Mesendoderm (in vitro differentiated cells): ENCODE data around the gene RNF26.

Experiments
- DNase-seq: peaks from one replicate; pipeline ENCODE4 v3.0.0; 2013
- H2AK5ac ChIP-seq: 2 replicates; pipeline ENCODE4 v1.6.1; 2013; ENCODE audit warnings: low read length, inconsistent platforms
- H2BK120ac ChIP-seq: 2 replicates; pipeline ENCODE4 v1.6.1; 2013; ENCODE audit warnings: low read depth, mild to moderate bottlenecking, low read length, moderate library complexity, mixed read lengths
- H2BK15ac ChIP-seq: replicated peaks from 2 replicates; pipeline ENCODE4 v1.6.1; 2013; ENCODE audit warnings: low read depth, mild to moderate bottlenecking, moderate library complexity
- H2BK5ac ChIP-seq: 2 replicates; pipeline ENCODE4 v1.6.1; 2013; ENCODE audit warnings: low read length, inconsistent platforms
- H3K18ac ChIP-seq: 2 replicates; pipeline ENCODE4 v1.6.1; 2013; ENCODE audit warnings: mild to moderate bottlenecking, low read length, mixed read lengths
- H3K23ac ChIP-seq: one replicate; pipeline ENCODE4 v1.6.1; 2013; ENCODE audit warnings: low read length
- H3K27ac ChIP-seq: 2 replicates; pipeline ENCODE4 v1.5.1; 2013; ENCODE audit warnings: low read depth, mild to moderate bottlenecking, inconsistent platforms, low read length, moderate library complexity
- H3K27me3 ChIP-seq: 2 replicates; pipeline ENCODE4 v1.6.1; 2013; ENCODE audit warnings: low read length, control low read depth, mild to moderate bottlenecking, inconsistent platforms; ENCODE audit not compliant: insufficient read depth, poor library complexity
- H3K36me3 ChIP-seq: 2 replicates; pipeline ENCODE4 v1.6.1; 2013; ENCODE audit warnings: low read length, inconsistent platforms; ENCODE audit not compliant: control insufficient read depth, insufficient read depth
- H3K4ac ChIP-seq: one replicate; pipeline ENCODE4 v1.6.1; 2013; ENCODE audit warnings: low read depth, mild to moderate bottlenecking, low read length, moderate library complexity
- H3K4me1 ChIP-seq: 2 replicates; pipeline ENCODE4 v1.6.1; 2013; ENCODE audit warnings: low read depth, low read length, inconsistent platforms; ENCODE audit not compliant: control insufficient read depth
- H3K4me2 ChIP-seq: 2 replicates; pipeline ENCODE4 v1.6.1; 2013; ENCODE audit warnings: low read length
- H3K4me3 ChIP-seq: 2 replicates; pipeline ENCODE4 v1.5.1; 2013; ENCODE audit warnings: mild to moderate bottlenecking, low read length
- H3K56ac ChIP-seq: one replicate; pipeline ENCODE4 v1.6.1; 2013; ENCODE audit warnings: low read length
- H3K79me1 ChIP-seq: 2 replicates; pipeline ENCODE4 v1.6.1; 2013; ENCODE audit warnings: low read length, inconsistent platforms
- H3K79me2 ChIP-seq: 2 replicates; pipeline ENCODE4 v1.6.1; 2013; ENCODE audit warnings: mild to moderate bottlenecking, low read length; ENCODE audit not compliant: control insufficient read depth, insufficient read depth
- H3K9ac ChIP-seq: 2 replicates; pipeline ENCODE4 v1.6.1; 2013; ENCODE audit warnings: low read length, inconsistent platforms
- H4K5ac ChIP-seq: one replicate; pipeline ENCODE4 v1.6.1; 2013; ENCODE audit warnings: low read length
- H4K8ac ChIP-seq: one replicate; pipeline ENCODE4 v1.6.1; 2013; ENCODE audit warnings: low read depth, mild to moderate bottlenecking, control low read depth, low read length, moderate library complexity
- WGBS: extraction: QIAGEN DNeasy Blood & Tissue Kit; methylation state at CpG from one replicate; pipeline ENCODE4 v1.1.7; 2013; ENCODE audit warnings: low lambda C conversion rate, missing lambda C conversion rate; ENCODE audit not compliant: insufficient coverage; ENCODE audit errors: extremely low coverage; 5-methylcytosine and 5-hydroxymethylcytosine counted together

Gene RNF26

GRCh38 chr11:119339589-119340334, 5.4 kb downstream of the RNF26 start:
- H2BK120ac ChIP-seq, result no peak overlapping the region
- peak overlapping the region; percentile 68 for H3K9ac ChIP-seq
- peaks cover 12% of the 10 kb centered on the region for H3K4me1 ChIP-seq
- no peaks in the 10 kb centered on the region for H3K36me3 ChIP-seq
- peak overlapping the region; percentile 89 for H3K4me2 ChIP-seq
- H2BK5ac ChIP-seq, result no peak overlapping the region
- no peak overlapping the region for H4K5ac ChIP-seq
- H3K27me3 ChIP-seq, result peaks cover 11% of the 10 kb centered on the region
- H2AK5ac ChIP-seq, result no peak overlapping the region
- no peak overlapping the region for H2BK15ac ChIP-seq
- peaks cover 14% of the 10 kb centered on the region for H3K79me1 ChIP-seq
- no peak overlapping the region for H3K4ac ChIP-seq
- H3K79me2 ChIP-seq, result peaks cover 18% of the 10 kb centered on the region
- WGBS, result no CpG with 5 or more reads among the region's 86 CpGs
- H3K27ac ChIP-seq, result no peak overlapping the region
- H3K56ac ChIP-seq, result peak overlapping the region; percentile 87
- peak overlapping the region; percentile 19 for H3K18ac ChIP-seq
- peak; percentile 61 for DNase-seq
- no peak overlapping the region for H3K23ac ChIP-seq
- H3K4me3 ChIP-seq, result peak overlapping the region; percentile 12
- no peak overlapping the region for H4K8ac ChIP-seq

DNA sequence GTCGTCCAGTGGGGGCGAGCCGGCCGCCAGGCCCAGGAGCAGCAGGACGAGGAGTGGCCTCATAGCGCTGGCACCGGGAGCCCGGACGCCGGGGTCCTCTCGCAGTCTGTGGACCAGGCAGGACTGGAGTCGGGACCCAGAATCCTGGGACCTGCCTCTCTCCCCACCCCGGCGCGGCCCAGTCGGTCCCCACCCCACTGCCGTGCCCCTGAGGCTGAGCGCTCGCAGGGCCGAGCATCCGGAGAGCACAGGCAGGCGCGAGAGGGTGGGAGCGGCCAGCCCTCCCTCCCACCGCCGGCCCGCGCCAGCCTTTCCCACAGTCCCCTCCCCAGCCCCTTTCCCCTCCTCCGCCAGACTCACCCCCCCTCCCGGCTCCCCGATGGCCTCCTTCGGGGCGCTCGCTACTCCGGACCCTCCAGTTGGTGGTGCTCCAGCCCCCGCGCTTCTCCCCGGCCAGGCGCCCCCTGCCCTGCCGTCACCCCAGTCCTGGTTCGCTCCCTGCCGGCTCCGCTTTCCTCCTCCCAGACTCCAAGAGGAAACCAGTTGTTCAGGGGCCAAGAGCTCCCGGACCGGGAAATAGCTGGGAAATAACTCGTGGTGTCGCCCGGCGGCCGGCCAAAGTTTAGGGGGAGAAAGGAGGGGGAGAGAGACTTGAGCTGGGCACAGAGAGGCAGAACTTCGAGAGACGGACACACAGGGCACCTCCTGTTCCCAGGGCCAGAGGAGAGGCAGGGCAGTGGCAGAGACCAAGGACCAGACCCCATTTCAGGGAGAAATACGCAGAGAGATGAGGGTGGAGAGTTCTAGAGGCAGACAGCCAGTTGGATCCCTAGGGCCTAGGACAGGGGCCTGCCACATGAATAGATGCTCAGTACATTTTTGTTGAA, 6.3 kb downstream of the RNF26 start, which contains the start of gene C1QTNF5:
Gene C1QTNF5, minus strand, starts transcription at position 549 of the 887 bp plus-strand sequence. Its CDS starts 486 bp downstream, at position 63.
- H3K27ac ChIP-seq, result no peak within 1 kb of the TSS

GRCh38 chr11:119341222-119342022, 7.1 kb downstream of the RNF26 start:
- H3K79me1 ChIP-seq, result peaks cover under 1% of the 10 kb centered on the region
- no peak overlapping the region for H3K4me2 ChIP-seq
- H3K9ac ChIP-seq, result no peak overlapping the region
- no peak overlapping the region for H3K4me3 ChIP-seq
- H2BK5ac ChIP-seq, result no peak overlapping the region
- H3K56ac ChIP-seq, result no peak overlapping the region
- no peak overlapping the region for H2AK5ac ChIP-seq
- WGBS, result no CpG with 5 or more reads among the region's 16 CpGs
- H3K27ac ChIP-seq, result no peak overlapping the region
- H2BK120ac ChIP-seq, result no peak overlapping the region
- H4K5ac ChIP-seq, result no peak overlapping the region
- no peak for DNase-seq
- no peak overlapping the region for H2BK15ac ChIP-seq
- H3K23ac ChIP-seq, result no peak overlapping the region
- no peak overlapping the region for H3K4ac ChIP-seq
- peaks cover 2% of the 10 kb centered on the region for H3K79me2 ChIP-seq
- H3K4me1 ChIP-seq, result peaks cover 4% of the 10 kb centered on the region
- H3K36me3 ChIP-seq, result no peaks in the 10 kb centered on the region
- no peak overlapping the region for H3K18ac ChIP-seq
- peaks cover 11% of the 10 kb centered on the region for H3K27me3 ChIP-seq
- no peak overlapping the region for H4K8ac ChIP-seq

More for the DNA sequence above, 6.3 kb downstream of the RNF26 start, which contains the start of gene C1QTNF5:
- Histone ChIP-seq H3K4ac (no peak within 1 kb of the TSS), H3K18ac (peak within 1 kb of the TSS; percentile 19), H4K8ac (no peak within 1 kb of the TSS), H2BK15ac (no peak within 1 kb of the TSS), H3K4me2 (peak within 1 kb of the TSS; percentile 89), H3K56ac (peak within 1 kb of the TSS; percentile 87), H2BK120ac (no peak within 1 kb of the TSS), H3K36me3 (no peaks in the 10 kb centered on the region), H3K23ac (peak within 1 kb of the TSS; percentile 45), H4K5ac (no peak within 1 kb of the TSS), H3K4me1 (peaks cover 5% of the 10 kb centered on the region), H3K27me3 (peaks cover 11% of the 10 kb centered on the region), H3K4me3 (peak within 1 kb of the TSS; percentile 12), H2BK5ac (no peak within 1 kb of the TSS), H3K79me2 (peaks cover 10% of the 10 kb centered on the region), H3K9ac (peak within 1 kb of the TSS; percentile 68), H3K79me1 (peaks cover 6% of the 10 kb centered on the region), H2AK5ac (no peak within 1 kb of the TSS)
- DNase-seq, result peak; percentile 48
- WGBS, result no CpG with 5 or more reads among the region's 53 CpGs

- no CpG with 5 or more reads among the region's 7 CpGs for WGBS
- H3K27me3 ChIP-seq, result peaks cover 11% of the 10 kb centered on the region
- no peak overlapping the region for H2BK5ac ChIP-seq
These were observed 7.6 kb downstream of the RNF26 start for GRCh38 chr11:119342023-119342300.

DNA sequence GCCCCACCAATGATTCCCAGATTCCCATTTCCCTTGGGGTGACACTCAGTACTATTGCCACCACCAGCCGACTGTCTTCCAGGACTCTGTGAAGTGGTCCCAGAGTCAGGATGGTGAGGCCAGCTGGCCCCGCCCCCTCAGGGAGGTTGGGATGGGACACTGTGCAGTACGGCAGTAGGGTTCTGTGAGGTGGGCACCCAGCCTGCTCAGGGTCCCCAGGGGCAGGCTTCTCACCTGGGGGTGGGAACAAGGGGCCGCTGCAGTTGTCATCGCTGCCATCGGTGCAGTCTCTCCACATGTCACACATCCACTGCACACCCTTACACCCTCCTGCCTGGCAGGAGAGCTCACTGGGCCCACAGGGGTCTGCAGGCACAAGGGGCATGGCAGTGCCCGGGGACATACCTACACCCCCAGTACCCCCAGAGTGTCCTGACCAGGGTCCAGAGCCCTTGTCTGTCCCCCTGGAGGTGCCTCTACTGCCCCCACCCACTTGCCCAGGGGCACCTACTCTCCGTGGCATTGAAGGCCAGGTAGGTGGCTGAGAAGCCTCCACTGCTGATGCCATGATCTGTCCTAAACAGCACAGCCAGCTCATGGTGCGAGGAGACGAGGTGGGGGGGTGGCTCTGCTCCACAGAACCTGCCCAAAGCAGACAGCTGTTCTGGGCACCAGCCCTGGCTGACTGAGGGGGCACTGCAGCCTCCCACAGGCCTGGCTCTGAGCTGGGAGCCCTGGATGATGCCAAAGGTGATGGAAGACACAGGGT, 8.2 kb downstream of the RNF26 start:
- no peak overlapping the region for H3K4me2 ChIP-seq
- H3K27ac ChIP-seq, result no peak overlapping the region
- no peak overlapping the region for H2BK15ac ChIP-seq
- no peak overlapping the region for H3K56ac ChIP-seq
- H3K79me1 ChIP-seq, result no peaks in the 10 kb centered on the region
- WGBS, result no CpG with 5 or more reads among the region's 10 CpGs
- H3K4ac ChIP-seq, result no peak overlapping the region
- H2AK5ac ChIP-seq, result no peak overlapping the region
- no peak for DNase-seq
- H4K8ac ChIP-seq, result no peak overlapping the region
- peaks cover 4% of the 10 kb centered on the region for H3K4me1 ChIP-seq
- H3K4me3 ChIP-seq, result no peak overlapping the region
- no peaks in the 10 kb centered on the region for H3K79me2 ChIP-seq
- peaks cover 11% of the 10 kb centered on the region for H3K27me3 ChIP-seq
- no peak overlapping the region for H2BK120ac ChIP-seq
- no peak overlapping the region for H4K5ac ChIP-seq
- H3K9ac ChIP-seq, result no peak overlapping the region
- no peak overlapping the region for H3K23ac ChIP-seq
- H2BK5ac ChIP-seq, result no peak overlapping the region
- H3K36me3 ChIP-seq, result no peaks in the 10 kb centered on the region
- no peak overlapping the region for H3K18ac ChIP-seq

More at GRCh38 chr11:119342023-119342300, 7.6 kb downstream of the RNF26 start:
- Histone ChIP-seq H3K27ac (no peak overlapping the region), H4K5ac (no peak overlapping the region), H3K18ac (no peak overlapping the region), H3K4me3 (no peak overlapping the region), H3K4me2 (no peak overlapping the region), H3K4me1 (peaks cover 4% of the 10 kb centered on the region), H3K79me2 (no peaks in the 10 kb centered on the region), H3K9ac (no peak overlapping the region), H2BK15ac (no peak overlapping the region), H3K36me3 (no peaks in the 10 kb centered on the region), H3K23ac (no peak overlapping the region), H2BK120ac (no peak overlapping the region), H2AK5ac (no peak overlapping the region), H4K8ac (no peak overlapping the region), H3K79me1 (no peaks in the 10 kb centered on the region), H3K56ac (no peak overlapping the region), H3K4ac (no peak overlapping the region)
- no peak for DNase-seq
